Measurements from ENCODE around the gene PRDM16.

DNA sequence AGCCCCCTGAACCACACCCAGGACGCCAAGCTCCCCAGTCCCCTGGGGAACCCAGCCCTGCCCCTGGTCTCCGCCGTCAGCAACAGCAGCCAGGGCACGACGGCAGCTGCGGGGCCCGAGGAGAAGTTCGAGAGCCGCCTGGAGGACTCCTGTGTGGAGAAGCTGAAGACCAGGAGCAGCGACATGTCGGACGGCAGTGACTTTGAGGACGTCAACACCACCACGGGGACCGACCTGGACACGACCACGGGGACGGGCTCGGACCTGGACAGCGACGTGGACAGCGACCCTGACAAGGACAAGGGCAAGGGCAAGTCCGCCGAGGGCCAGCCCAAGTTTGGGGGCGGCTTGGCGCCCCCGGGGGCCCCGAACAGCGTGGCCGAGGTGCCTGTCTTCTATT is 342.8 kb downstream of the PRDM16 start:
- no peak for TF ChIP-seq CHD2 (IDR thresholded peaks at IDR 0.05; ENCODE audit: low read length, partially characterized antibody)
- TF ChIP-seq, protein P1, sequence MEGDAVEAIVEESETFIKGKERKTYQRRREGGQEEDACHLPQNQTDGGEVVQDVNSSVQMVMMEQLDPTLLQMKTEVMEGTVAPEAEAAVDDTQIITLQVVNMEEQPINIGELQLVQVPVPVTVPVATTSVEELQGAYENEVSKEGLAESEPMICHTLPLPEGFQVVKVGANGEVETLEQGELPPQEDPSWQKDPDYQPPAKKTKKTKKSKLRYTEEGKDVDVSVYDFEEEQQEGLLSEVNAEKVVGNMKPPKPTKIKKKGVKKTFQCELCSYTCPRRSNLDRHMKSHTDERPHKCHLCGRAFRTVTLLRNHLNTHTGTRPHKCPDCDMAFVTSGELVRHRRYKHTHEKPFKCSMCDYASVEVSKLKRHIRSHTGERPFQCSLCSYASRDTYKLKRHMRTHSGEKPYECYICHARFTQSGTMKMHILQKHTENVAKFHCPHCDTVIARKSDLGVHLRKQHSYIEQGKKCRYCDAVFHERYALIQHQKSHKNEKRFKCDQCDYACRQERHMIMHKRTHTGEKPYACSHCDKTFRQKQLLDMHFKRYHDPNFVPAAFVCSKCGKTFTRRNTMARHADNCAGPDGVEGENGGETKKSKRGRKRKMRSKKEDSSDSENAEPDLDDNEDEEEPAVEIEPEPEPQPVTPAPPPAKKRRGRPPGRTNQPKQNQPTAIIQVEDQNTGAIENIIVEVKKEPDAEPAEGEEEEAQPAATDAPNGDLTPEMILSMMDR (IDR thresholded peaks at IDR 0.05): no peak

Measured in A549 (cell line).